SU-DHL-6 (cell line): ENCODE measurements around the gene CHST15.

Experiments
- H2AFZ ChIP-seq: fragments of 200-600 bp; sonication (generic); 2 replicates; pipeline ENCODE4 v1.6.1; 2014; ENCODE audit warnings: low read depth, mild to moderate bottlenecking, moderate library complexity, mixed read lengths, antibody characterized with exemption, low read length; ENCODE audit not compliant: severe bottlenecking
- H3F3A ChIP-seq: fragments of 200-600 bp; shearing (Covaris generic); 2 replicates; pipeline ENCODE4 v1.6.0; 2016; ENCODE audit warnings: antibody characterized with exemption, mild to moderate bottlenecking; ENCODE audit not compliant: insufficient read depth
- H3K27ac ChIP-seq: fragments of 200-600 bp; sonication (generic); 2 replicates; pipeline ENCODE4 v1.5.1; 2016; ENCODE audit warnings: low read depth, mild to moderate bottlenecking, low read length, moderate library complexity, mixed read lengths
- H3K27me3 ChIP-seq: fragments of 200-600 bp; sonication (generic), shearing (Covaris generic); 2 replicates; pipeline ENCODE4 v1.6.0; 2014; ENCODE audit warnings: mild to moderate bottlenecking, low read length
- H3K36me3 ChIP-seq: fragments of 200-600 bp; sonication (generic); 2 replicates; pipeline ENCODE4 v1.6.1; 2014; ENCODE audit warnings: mild to moderate bottlenecking, low read length, mixed read lengths
- H3K4me2 ChIP-seq: fragments of 300-600, 200-600 bp; shearing (Covaris generic), sonication (generic); 2 replicates; pipeline ENCODE4 v1.6.0; 2014; ENCODE audit warnings: low read length, low read depth, mild to moderate bottlenecking; ENCODE audit not compliant: poor library complexity, severe bottlenecking
- H3K4me3 ChIP-seq: fragments of 200-600 bp; sonication (generic); 2 replicates; pipeline ENCODE4 v1.5.1; 2014; ENCODE audit warnings: antibody characterized with exemption, low read length, mild to moderate bottlenecking, mixed read lengths; ENCODE audit not compliant: insufficient read depth, poor library complexity, severe bottlenecking
- H3K79me2 ChIP-seq: fragments of 200-600 bp; sonication (generic); 2 replicates; pipeline ENCODE4 v1.6.1; 2014; ENCODE audit warnings: mild to moderate bottlenecking, low read length, moderate library complexity; ENCODE audit not compliant: insufficient read depth
- H3K9ac ChIP-seq: fragments of 200-600 bp; sonication (generic); 2 replicates; pipeline ENCODE4 v1.7.0; 2014; ENCODE audit warnings: mild to moderate bottlenecking, low read length
- H3K9me2 ChIP-seq: fragments of 200-600 bp; sonication (generic); replicated peaks from 2 replicates; pipeline ENCODE4 v1.6.1; 2014; ENCODE audit warnings: low read length; ENCODE audit not compliant: insufficient read depth
- H3K9me3 ChIP-seq: fragments of 200-600 bp; sonication (generic); 2 replicates; pipeline ENCODE4 v1.6.1; 2014; ENCODE audit warnings: low read length, mixed read lengths; ENCODE audit not compliant: insufficient read depth
- H4K20me1 ChIP-seq: fragments of 200-600 bp; sonication (generic); 2 replicates; pipeline ENCODE4 v1.6.1; 2014; ENCODE audit warnings: low read depth, mild to moderate bottlenecking, antibody characterized with exemption, low read length, moderate library complexity, mixed read lengths
- EZH2phosphoT487 ChIP-seq: fragments of 200-600 bp; sonication (generic), shearing (Covaris generic); conservative IDR thresholded peaks from 2 replicates; pipeline ENCODE4 v1.6.1; 2018; ENCODE audit warnings: mild to moderate bottlenecking, antibody characterized with exemption, low read length, moderate library complexity, mixed read lengths
- TF ChIP-seq, protein P1 (sequence below): fragments of 200-600 bp; sonication (generic); IDR thresholded peaks from one replicate; pipeline ENCODE4 v1.5.1; 2017; ENCODE audit warnings: antibody characterized with exemption, mild to moderate bottlenecking, low read length, moderate library complexity; ENCODE audit not compliant: insufficient read depth, poor library complexity, severe bottlenecking

Gene CHST15

DNA sequence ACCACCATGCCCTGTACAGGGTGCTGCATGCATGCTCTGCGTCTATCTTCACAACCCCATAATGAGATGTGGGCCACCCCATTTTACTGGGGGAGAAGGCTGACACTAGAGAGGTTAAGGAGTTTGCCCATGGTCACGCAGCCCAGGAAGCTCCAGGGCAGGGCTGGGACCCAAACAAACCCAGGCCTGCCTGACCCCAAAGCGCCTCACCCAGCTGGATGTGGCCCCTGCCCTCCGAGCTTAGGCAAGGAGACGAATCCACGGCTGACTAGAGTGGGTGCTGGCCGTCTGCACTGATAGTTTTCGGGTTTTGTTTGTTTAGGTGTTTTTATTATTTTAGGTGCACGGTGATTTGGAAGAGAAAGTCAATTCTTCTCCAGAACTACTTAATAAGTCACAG lies 65.7 kb downstream of the CHST15 start:
- H3K27me3 ChIP-seq, result no peaks in the 10 kb centered on the region
- H3K9me3 ChIP-seq, result no peaks in the 10 kb centered on the region
- no peak overlapping the region for H3K4me2 ChIP-seq
- no peaks in the 10 kb centered on the region for H4K20me1 ChIP-seq
- H3K4me3 ChIP-seq, result no peak overlapping the region
- TF ChIP-seq EZH2phosphoT487, result no peak
- TF ChIP-seq, protein P1, sequence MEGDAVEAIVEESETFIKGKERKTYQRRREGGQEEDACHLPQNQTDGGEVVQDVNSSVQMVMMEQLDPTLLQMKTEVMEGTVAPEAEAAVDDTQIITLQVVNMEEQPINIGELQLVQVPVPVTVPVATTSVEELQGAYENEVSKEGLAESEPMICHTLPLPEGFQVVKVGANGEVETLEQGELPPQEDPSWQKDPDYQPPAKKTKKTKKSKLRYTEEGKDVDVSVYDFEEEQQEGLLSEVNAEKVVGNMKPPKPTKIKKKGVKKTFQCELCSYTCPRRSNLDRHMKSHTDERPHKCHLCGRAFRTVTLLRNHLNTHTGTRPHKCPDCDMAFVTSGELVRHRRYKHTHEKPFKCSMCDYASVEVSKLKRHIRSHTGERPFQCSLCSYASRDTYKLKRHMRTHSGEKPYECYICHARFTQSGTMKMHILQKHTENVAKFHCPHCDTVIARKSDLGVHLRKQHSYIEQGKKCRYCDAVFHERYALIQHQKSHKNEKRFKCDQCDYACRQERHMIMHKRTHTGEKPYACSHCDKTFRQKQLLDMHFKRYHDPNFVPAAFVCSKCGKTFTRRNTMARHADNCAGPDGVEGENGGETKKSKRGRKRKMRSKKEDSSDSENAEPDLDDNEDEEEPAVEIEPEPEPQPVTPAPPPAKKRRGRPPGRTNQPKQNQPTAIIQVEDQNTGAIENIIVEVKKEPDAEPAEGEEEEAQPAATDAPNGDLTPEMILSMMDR, result no peak
- no peak overlapping the region for H3K9ac ChIP-seq
- H3K79me2 ChIP-seq, result no peaks in the 10 kb centered on the region
- H3K27ac ChIP-seq, result no peak overlapping the region
- H3F3A ChIP-seq, result no peaks in the 10 kb centered on the region
- no peak overlapping the region for H2AFZ ChIP-seq
- H3K36me3 ChIP-seq, result no peaks in the 10 kb centered on the region
- H3K9me2 ChIP-seq, result no peaks in the 10 kb centered on the region

DNA sequence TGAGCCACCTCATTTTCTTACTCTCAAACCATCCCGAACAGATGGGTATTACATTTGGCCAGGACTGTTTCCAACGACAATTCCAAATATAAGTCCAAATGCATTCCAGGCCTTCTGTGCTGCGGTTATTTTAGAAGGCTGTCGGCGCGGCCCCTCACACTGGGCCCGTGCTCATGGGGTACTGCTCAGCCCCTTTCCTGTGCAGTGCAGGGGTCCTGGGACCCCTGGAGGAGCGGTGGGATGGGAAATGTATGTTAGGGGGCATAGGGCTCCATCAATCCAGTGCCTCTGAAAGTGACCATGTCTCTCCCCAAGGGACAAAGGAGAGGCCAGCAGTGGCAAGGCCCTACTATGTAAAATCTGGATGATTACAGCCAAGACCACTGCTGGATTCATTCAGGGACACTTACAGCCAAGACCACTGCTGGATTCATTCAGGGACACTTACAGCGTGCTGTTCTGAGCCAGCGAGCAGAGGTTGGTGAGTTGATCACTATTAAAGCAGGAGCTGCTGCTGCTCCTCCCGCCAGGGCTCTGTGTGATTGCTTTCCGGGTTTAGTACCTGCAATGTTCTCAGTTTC lies 66.3 kb downstream of the CHST15 start:
- TF ChIP-seq EZH2phosphoT487, result no peak
- TF ChIP-seq, protein P1, result no peak
- Histone ChIP-seq H4K20me1 (no peaks in the 10 kb centered on the region), H3F3A (no peaks in the 10 kb centered on the region), H3K79me2 (no peaks in the 10 kb centered on the region), H3K27ac (no peak overlapping the region), H2AFZ (no peak overlapping the region), H3K27me3 (no peaks in the 10 kb centered on the region), H3K36me3 (no peaks in the 10 kb centered on the region), H3K9me3 (no peaks in the 10 kb centered on the region), H3K4me3 (no peak overlapping the region), H3K9me2 (no peaks in the 10 kb centered on the region), H3K4me2 (no peak overlapping the region), H3K9ac (no peak overlapping the region)

DNA sequence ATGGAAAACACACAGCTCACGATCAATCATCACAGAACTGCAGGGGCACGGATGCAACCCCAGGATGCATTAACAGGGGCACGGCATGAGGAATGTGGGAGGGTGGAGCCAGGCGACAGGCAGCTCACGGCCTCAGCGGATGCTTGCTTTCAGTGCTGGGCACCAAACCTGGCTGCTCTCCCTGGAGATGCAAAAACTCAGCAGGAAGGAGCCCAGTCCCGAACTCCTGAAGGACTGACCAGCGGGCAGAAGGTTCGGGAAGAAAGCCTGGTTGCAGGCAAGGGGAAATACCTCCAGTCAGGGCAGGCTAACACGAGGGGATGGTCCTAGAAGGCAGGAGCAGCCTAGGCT lies 66.8 kb downstream of the CHST15 start:
- Histone ChIP-seq H3K4me2 (no peak overlapping the region), H3K27ac (no peak overlapping the region), H3K9me2 (no peaks in the 10 kb centered on the region), H3K79me2 (no peaks in the 10 kb centered on the region), H3K4me3 (no peak overlapping the region), H3K9ac (no peak overlapping the region), H3K9me3 (no peaks in the 10 kb centered on the region), H4K20me1 (no peaks in the 10 kb centered on the region), H2AFZ (no peak overlapping the region), H3F3A (no peaks in the 10 kb centered on the region), H3K27me3 (no peaks in the 10 kb centered on the region), H3K36me3 (no peaks in the 10 kb centered on the region)
- TF ChIP-seq, protein P1, result no peak
- TF ChIP-seq EZH2phosphoT487, result no peak
